Measurements from ENCODE around the gene KCNIP4.

The KCNIP4 gene

GRCh38 chr4:20883231-20883630 lies 1065.3 kb downstream of the KCNIP4 start:
- no peak for DNase-seq (ENCODE audit: low read depth in 2 of 2, low spot score in 1 of 2)

- DNase-seq (ENCODE audit: low read depth in 2 of 2, low spot score in 1 of 2), result no peak
Measured at GRCh38 chr4:20882500-20882899, 1066.1 kb downstream of the KCNIP4 start.

- no peak for DNase-seq (ENCODE audit: low read depth in 2 of 2, low spot score in 1 of 2)
Measured at GRCh38 chr4:20881658-20882057, 1066.9 kb downstream of the KCNIP4 start.

GRCh38 chr4:20878806-20879205 lies 1069.8 kb downstream of the KCNIP4 start:
- DNase-seq (ENCODE audit: low read depth in 2 of 2, low spot score in 1 of 2), result no peak

- no peak for DNase-seq (ENCODE audit: low read depth in 2 of 2, low spot score in 1 of 2)
Measured at GRCh38 chr4:20870436-20870835, 1078.1 kb downstream of the KCNIP4 start.

GRCh38 chr4:20868108-20868507 lies 1080.5 kb downstream of the KCNIP4 start:
- DNase-seq (ENCODE audit: low read depth in 2 of 2, low spot score in 1 of 2), result no peak

GRCh38 chr4:20860878-20861277 lies 1087.7 kb downstream of the KCNIP4 start:
- DNase-seq (ENCODE audit: low read depth in 2 of 2, low spot score in 1 of 2), result no peak

- no peak for DNase-seq (ENCODE audit: low read depth in 2 of 2, low spot score in 1 of 2)
Measured at GRCh38 chr4:20859097-20859781, 1089.3 kb downstream of the KCNIP4 start.

- no peak for DNase-seq (ENCODE audit: low read depth in 2 of 2, low spot score in 1 of 2)
Measured at GRCh38 chr4:20857081-20857480, 1091.5 kb downstream of the KCNIP4 start.

GRCh38 chr4:20847124-20847747 lies 1101.3 kb downstream of the KCNIP4 start:
- DNase-seq (ENCODE audit: low read depth in 2 of 2, low spot score in 1 of 2), result no peak

- DNase-seq (ENCODE audit: low read depth in 2 of 2, low spot score in 1 of 2), result no peak
Measured at GRCh38 chr4:20844311-20844710, 1104.3 kb downstream of the KCNIP4 start.

- DNase-seq (ENCODE audit: low read depth in 2 of 2, low spot score in 1 of 2), result no peak
Measured at GRCh38 chr4:20840648-20841190, 1107.9 kb downstream of the KCNIP4 start.

- no peak for DNase-seq (ENCODE audit: low read depth in 2 of 2, low spot score in 1 of 2)
Measured at GRCh38 chr4:20839957-20840356, 1108.6 kb downstream of the KCNIP4 start.

GRCh38 chr4:20838476-20838875 lies 1110.1 kb downstream of the KCNIP4 start:
- DNase-seq (ENCODE audit: low read depth in 2 of 2, low spot score in 1 of 2), result no peak

- no peak for DNase-seq (ENCODE audit: low read depth in 2 of 2, low spot score in 1 of 2)
Measured at GRCh38 chr4:20832826-20833225, 1115.7 kb downstream of the KCNIP4 start.

- no peak for DNase-seq (ENCODE audit: low read depth in 2 of 2, low spot score in 1 of 2)
Measured at GRCh38 chr4:20831746-20832145, 1116.8 kb downstream of the KCNIP4 start.

GRCh38 chr4:20829617-20830357 lies 1118.8 kb downstream of the KCNIP4 start:
- DNase-seq (ENCODE audit: low read depth in 2 of 2, low spot score in 1 of 2), result no peak

- no peak for DNase-seq (ENCODE audit: low read depth in 2 of 2, low spot score in 1 of 2)
Measured at GRCh38 chr4:20825505-20825904, 1123.1 kb downstream of the KCNIP4 start.

GRCh38 chr4:20816287-20816686 lies 1132.3 kb downstream of the KCNIP4 start:
- DNase-seq (ENCODE audit: low read depth in 2 of 2, low spot score in 1 of 2), result no peak

- no peak for DNase-seq (ENCODE audit: low read depth in 2 of 2, low spot score in 1 of 2)
Measured at GRCh38 chr4:20813700-20814099, 1134.9 kb downstream of the KCNIP4 start.

GRCh38 chr4:20809812-20810211 lies 1138.8 kb downstream of the KCNIP4 start:
- DNase-seq (ENCODE audit: low read depth in 2 of 2, low spot score in 1 of 2), result no peak

GRCh38 chr4:20805716-20806115 lies 1142.9 kb downstream of the KCNIP4 start:
- no peak for DNase-seq (ENCODE audit: low read depth in 2 of 2, low spot score in 1 of 2)
